ENCODE measurements around the gene PLBD2. TPM values are rescaled to one million over a fixed set of nuclear protein-coding genes. Genes with fewer than 3 reads are reported as not detected.

PLBD2 gene
- total RNA-seq, 4 donors from 2014 or later = 36.5 to 57.9 (median 44.7) TPM

- Histone ChIP-seq H3K4me1 (no peaks in the 10 kb centered on the region), H3K9me3 (no peaks in the 10 kb centered on the region), H3K27ac (no peak overlapping the region), H3K36me3 (peaks cover 3 to 98% (median 18%) of the 10 kb centered on the region in 3 donors), H3K4me3 (no peak overlapping the region), H3K27me3 (no peaks in the 10 kb centered on the region)
- no peak for TF ChIP-seq POLR2A (IDR thresholded peaks at IDR 0.05)
- 82 to 83% methylated on average over 11 to 14 of the region's 14 CpGs for WGBS, 2 donors
- no peak for DNase-seq (ENCODE audit: low spot score in 2 of 2)
These were observed 26.4 kb downstream of the PLBD2 start for GRCh38 chr12:113384778-113385177.

- 94% methylated on average over 6 of the region's 6 CpGs for whole genome bisulfite sequencing, 2 donors
- H3K27me3 ChIP-seq = no peaks in the 10 kb centered on the region
- H3K9me3 ChIP-seq = no peaks in the 10 kb centered on the region
- H3K4me1 ChIP-seq = no peaks in the 10 kb centered on the region
- no peak overlapping the region for H3K27ac ChIP-seq
- TF ChIP-seq CTCF (IDR thresholded peaks at IDR 0.05) (no peak), EP300 (IDR thresholded peaks at IDR 0.05) (no peak), POLR2A (IDR thresholded peaks at IDR 0.05) (no peak)
- no peak for DNase-seq (ENCODE audit: low spot score in 2 of 2)
- peaks cover 3 to 99% (median 16%) of the 10 kb centered on the region in 3 donors for H3K36me3 ChIP-seq
- H3K4me3 ChIP-seq = no peak overlapping the region
These were observed 27.0 kb downstream of the PLBD2 start for GRCh38 chr12:113385282-113385882.

- H3K9me3 ChIP-seq = no peaks in the 10 kb centered on the region
- WGBS, 2 donors = 95 to 98% methylated on average over 12 of the region's 12 CpGs
- no peak for DNase-seq (ENCODE audit: low spot score in 2 of 2)
These were observed 28.6 kb downstream of the PLBD2 start for GRCh38 chr12:113386866-113387566.

GRCh38 chr12:113387631-113388030 is 29.2 kb downstream of the PLBD2 start:
- Histone ChIP-seq H3K36me3 (peaks cover 3 to 96% (median 12%) of the 10 kb centered on the region in 3 donors), H3K27ac (no peak overlapping the region), H3K9me3 (no peaks in the 10 kb centered on the region), H3K4me1 (no peaks in the 10 kb centered on the region), H3K4me3 (no peak overlapping the region), H3K27me3 (no peaks in the 10 kb centered on the region)
- DNase-seq (ENCODE audit: low spot score in 2 of 2) = no peak
- TF ChIP-seq CTCF (IDR thresholded peaks at IDR 0.05) (no peak), POLR2A (IDR thresholded peaks at IDR 0.05) (no peak), EP300 (IDR thresholded peaks at IDR 0.05) (no peak)
- WGBS, 2 donors = 91 to 100% methylated on average over 11 of the region's 11 CpGs

More at GRCh38 chr12:113386866-113387566, 28.6 kb downstream of the PLBD2 start:
- peaks cover 3 to 99% (median 12%) of the 10 kb centered on the region in 3 donors for H3K36me3 ChIP-seq
- no peaks in the 10 kb centered on the region for H3K27me3 ChIP-seq
- TF ChIP-seq POLR2A (IDR thresholded peaks at IDR 0.05) (no peak), EP300 (IDR thresholded peaks at IDR 0.05) (no peak), CTCF (IDR thresholded peaks at IDR 0.05) (no peak)
- no peaks in the 10 kb centered on the region for H3K4me1 ChIP-seq
- no peak overlapping the region for H3K27ac ChIP-seq
- no peak overlapping the region for H3K4me3 ChIP-seq

GRCh38 chr12:113388351-113388750 is 30.0 kb downstream of the PLBD2 start:
- no peak for DNase-seq (ENCODE audit: low spot score in 2 of 2)
- Histone ChIP-seq H3K27ac (no peak overlapping the region), H3K4me1 (no peaks in the 10 kb centered on the region), H3K36me3 (peaks cover 3 to 97% (median 12%) of the 10 kb centered on the region in 3 donors), H3K27me3 (no peaks in the 10 kb centered on the region), H3K9me3 (no peaks in the 10 kb centered on the region), H3K4me3 (no peak overlapping the region)
- TF ChIP-seq CTCF (IDR thresholded peaks at IDR 0.05) (no peak), EP300 (IDR thresholded peaks at IDR 0.05) (no peak), POLR2A (IDR thresholded peaks at IDR 0.05) (no peak)
- WGBS, 2 donors = 91 to 96% methylated on average over 14 of the region's 14 CpGs
